Trophoblast cell (in vitro differentiated cells and primary cell): ENCODE measurements around the gene FHIT.

Experiments used
- DNase-seq, 2 donors: peaks; one replicate each; pipeline ENCODE4 v3.0.0-alpha.2; 2016
- H2AFZ ChIP-seq: 2 replicates; pipeline ENCODE4 v1.6.1; 2013; ENCODE audit warnings: low read length, moderate library complexity, mild to moderate bottlenecking; ENCODE audit not compliant: insufficient read depth, poor library complexity
- H2AK5ac ChIP-seq: 2 replicates; pipeline ENCODE4 v1.6.1; 2013; ENCODE audit warnings: mild to moderate bottlenecking, low read length
- H2BK120ac ChIP-seq: 2 replicates; pipeline ENCODE4 v1.6.1; 2013; ENCODE audit warnings: low read length, mild to moderate bottlenecking, moderate library complexity; ENCODE audit not compliant: insufficient read depth, poor library complexity
- H2BK12ac ChIP-seq: 2 replicates; pipeline ENCODE4 v1.6.1; 2013; ENCODE audit warnings: mild to moderate bottlenecking, low read length, moderate library complexity
- H2BK5ac ChIP-seq: 2 replicates; pipeline ENCODE4 v1.6.1; 2013; ENCODE audit warnings: low read length, low read depth, moderate library complexity, mild to moderate bottlenecking; ENCODE audit not compliant: poor library complexity
- H3K14ac ChIP-seq: 2 replicates; pipeline ENCODE4 v1.6.1; 2013; ENCODE audit warnings: mild to moderate bottlenecking, low read length
- H3K18ac ChIP-seq: 2 replicates; pipeline ENCODE4 v1.6.1; 2013; ENCODE audit warnings: mild to moderate bottlenecking, low read length
- H3K23ac ChIP-seq: 2 replicates; pipeline ENCODE4 v1.6.1; 2013; ENCODE audit warnings: low read length
- H3K27ac ChIP-seq: 2 replicates; pipeline ENCODE4 v1.5.1; 2013; ENCODE audit warnings: low read depth, mild to moderate bottlenecking, inconsistent platforms, low read length, moderate library complexity
- H3K27me3 ChIP-seq: 2 replicates; pipeline ENCODE4 v1.6.1; 2013; ENCODE audit warnings: inconsistent platforms, mild to moderate bottlenecking, low read length, moderate library complexity; ENCODE audit not compliant: insufficient read depth
- H3K36me3 ChIP-seq, 2 experiments: 1 replicate in 1 of 2; 2 replicates in 1 of 2; pipeline ENCODE4 v1.6.1; 2013; ENCODE audit warnings: low read length in 2 of 2, mild to moderate bottlenecking in 2 of 2, moderate library complexity in 1 of 2; ENCODE audit not compliant: insufficient read depth in 2 of 2, control insufficient read depth in 1 of 2
- H3K4ac ChIP-seq: 2 replicates; pipeline ENCODE4 v1.6.1; 2013; ENCODE audit warnings: low read depth, mild to moderate bottlenecking, low read length, moderate library complexity
- H3K4me1 ChIP-seq, 2 experiments: 1 replicate in 1 of 2; 2 replicates in 1 of 2; pipeline ENCODE4 v1.6.1; 2013; ENCODE audit warnings: low read length in 2 of 2, mild to moderate bottlenecking in 2 of 2, moderate library complexity in 1 of 2; ENCODE audit not compliant: insufficient read depth in 2 of 2, control insufficient read depth in 1 of 2
- H3K4me2 ChIP-seq: 2 replicates; pipeline ENCODE4 v1.6.1; 2013; ENCODE audit warnings: inconsistent platforms, mild to moderate bottlenecking, low read length, moderate library complexity
- H3K4me3 ChIP-seq: 2 replicates; pipeline ENCODE4 v1.5.1; 2013; ENCODE audit warnings: mild to moderate bottlenecking, low read depth, low read length, inconsistent platforms
- H3K79me1 ChIP-seq: one replicate; pipeline ENCODE4 v1.6.1; 2013; ENCODE audit warnings: low read length
- H3K79me2 ChIP-seq: 2 replicates; pipeline ENCODE4 v1.6.1; 2013; ENCODE audit warnings: low read length, mild to moderate bottlenecking; ENCODE audit not compliant: control insufficient read depth, insufficient read depth, poor library complexity
- H3K9ac ChIP-seq: 2 replicates; pipeline ENCODE4 v1.6.1; 2013; ENCODE audit warnings: mild to moderate bottlenecking, low read length
- H3K9me3 ChIP-seq: 2 replicates; pipeline ENCODE4 v1.6.1; 2013; ENCODE audit warnings: low read depth, mild to moderate bottlenecking, control low read depth, inconsistent platforms, low read length; ENCODE audit not compliant: insufficient read depth
- H4K12ac ChIP-seq: 2 replicates; pipeline ENCODE4 v1.6.1; 2013; ENCODE audit warnings: low read depth, mild to moderate bottlenecking, low read length, moderate library complexity
- H4K8ac ChIP-seq: 2 replicates; pipeline ENCODE4 v1.6.1; 2013; ENCODE audit warnings: low read depth, mild to moderate bottlenecking, low read length, moderate library complexity
- H4K91ac ChIP-seq: one replicate; pipeline ENCODE4 v1.6.1; 2013; ENCODE audit warnings: low read depth, mild to moderate bottlenecking, low read length, moderate library complexity
- whole genome bisulfite sequencing: extraction: QIAGEN DNeasy Blood & Tissue Kit; methylation state at CpG from one replicate; pipeline ENCODE4 v1.1.7; 2013; ENCODE audit warnings: missing lambda C conversion rate; ENCODE audit not compliant: insufficient read length, insufficient coverage; ENCODE audit errors: extremely low coverage; 5-methylcytosine and 5-hydroxymethylcytosine counted together

Gene FHIT

DNA sequence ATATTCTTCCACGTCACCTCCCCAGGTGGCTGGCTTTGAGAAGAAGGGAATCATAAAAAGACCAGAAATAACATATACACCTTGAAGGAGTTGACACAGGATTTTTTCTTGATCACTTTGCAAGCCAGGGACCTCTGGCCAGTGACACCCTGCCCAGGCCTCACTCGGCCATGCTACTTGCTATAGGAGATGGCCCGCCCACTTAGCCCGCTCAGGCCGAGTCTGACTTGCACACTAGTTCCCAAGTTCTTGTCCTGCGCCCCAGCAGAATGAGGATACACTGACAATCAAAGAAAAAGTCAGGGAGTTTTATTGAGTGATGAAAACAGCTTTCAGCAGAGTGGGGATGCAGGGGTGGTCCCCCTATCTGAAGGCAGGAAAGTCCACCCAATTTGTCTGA lies 1155.3 kb downstream of the FHIT start:
- Histone ChIP-seq H2BK5ac (no peak overlapping the region), H3K36me3 (no peaks in the 10 kb centered on the region), H3K27me3 (no peaks in the 10 kb centered on the region), H3K14ac (no peak overlapping the region), H3K9ac (no peak overlapping the region), H3K23ac (no peak overlapping the region), H2BK120ac (no peak overlapping the region), H3K79me1 (no peaks in the 10 kb centered on the region), H3K18ac (no peak overlapping the region), H3K4me3 (no peak overlapping the region), H2AFZ (no peak overlapping the region), H4K91ac (no peak overlapping the region), H2BK12ac (no peak overlapping the region), H3K4me2 (no peak overlapping the region), H2AK5ac (no peak overlapping the region), H3K79me2 (no peaks in the 10 kb centered on the region), H4K8ac (no peak overlapping the region), H3K4ac (no peak overlapping the region), H3K27ac (no peak overlapping the region), H4K12ac (no peak overlapping the region), H3K4me1 (no peaks in the 10 kb centered on the region), H3K9me3 (no peaks in the 10 kb centered on the region)
- WGBS = no CpG with 5 or more reads among the region's 6 CpGs
- DNase-seq = no peak

DNA sequence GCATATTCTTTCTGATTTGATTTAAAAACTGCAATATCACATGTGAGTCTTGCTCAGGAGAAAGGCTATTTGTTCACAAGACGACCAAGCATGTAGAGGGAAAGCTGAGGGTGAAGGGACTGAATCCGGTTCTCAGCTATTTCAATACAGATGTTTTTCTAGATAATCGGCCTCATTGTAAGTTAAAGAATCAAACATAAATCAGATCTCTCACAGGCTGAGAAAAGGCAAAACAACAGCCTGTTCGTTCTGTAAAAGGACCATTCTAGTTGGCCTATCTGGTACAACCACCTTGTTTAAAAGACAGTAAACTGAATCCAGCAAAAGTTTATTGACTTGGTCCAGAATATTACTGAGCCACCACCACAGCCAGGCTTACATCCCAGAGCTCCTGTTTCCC lies 1155.7 kb downstream of the FHIT start:
- no peak overlapping the region for H4K12ac ChIP-seq
- H3K14ac ChIP-seq = no peak overlapping the region
- WGBS = no CpG with 5 or more reads among the region's 4 CpGs
- H2BK5ac ChIP-seq = no peak overlapping the region
- no peak overlapping the region for H2BK120ac ChIP-seq
- H3K79me2 ChIP-seq = no peaks in the 10 kb centered on the region
- no peaks in the 10 kb centered on the region for H3K36me3 ChIP-seq
- H3K27me3 ChIP-seq = no peaks in the 10 kb centered on the region
- H3K9me3 ChIP-seq = no peaks in the 10 kb centered on the region
- H3K23ac ChIP-seq = no peak overlapping the region
- no peak overlapping the region for H2AFZ ChIP-seq
- no peak overlapping the region for H3K18ac ChIP-seq
- DNase-seq = no peak
- no peak overlapping the region for H3K4me3 ChIP-seq
- H4K91ac ChIP-seq = no peak overlapping the region
- H4K8ac ChIP-seq = no peak overlapping the region
- no peaks in the 10 kb centered on the region for H3K4me1 ChIP-seq
- no peak overlapping the region for H3K9ac ChIP-seq
- H3K4me2 ChIP-seq = no peak overlapping the region
- H2BK12ac ChIP-seq = no peak overlapping the region
- no peak overlapping the region for H3K27ac ChIP-seq
- no peak overlapping the region for H2AK5ac ChIP-seq
- H3K79me1 ChIP-seq = no peaks in the 10 kb centered on the region
- no peak overlapping the region for H3K4ac ChIP-seq

DNA sequence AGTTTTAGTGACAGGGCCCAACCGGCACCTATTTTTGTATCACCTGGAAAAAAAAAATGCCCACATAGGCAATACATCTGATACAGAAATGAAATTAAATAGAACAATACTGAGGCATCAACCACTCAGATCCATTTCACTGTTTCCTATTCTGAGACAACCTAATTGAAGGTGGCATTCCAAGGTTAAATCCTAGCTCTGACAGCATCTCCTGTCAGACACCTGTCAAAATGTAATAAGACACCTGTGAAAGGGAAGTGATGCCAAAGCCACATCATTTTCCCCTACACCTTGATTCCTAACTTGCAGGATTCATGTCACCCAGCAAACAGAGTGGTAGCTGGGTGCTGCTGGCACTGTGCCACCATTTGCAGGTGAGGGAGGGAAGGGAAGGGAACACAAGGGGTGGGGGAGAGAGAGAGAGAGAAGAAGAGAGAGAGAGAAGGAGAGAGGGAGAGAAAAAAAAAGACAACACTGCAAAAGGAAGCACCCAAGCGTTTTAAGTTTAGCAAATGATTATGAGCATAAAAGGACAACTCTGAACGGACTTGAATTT lies 1156.8 kb downstream of the FHIT start:
- no peak overlapping the region for H4K12ac ChIP-seq
- no peak for DNase-seq
- no peak overlapping the region for H2BK5ac ChIP-seq
- H2BK12ac ChIP-seq = no peak overlapping the region
- H3K4me3 ChIP-seq = no peak overlapping the region
- no peaks in the 10 kb centered on the region for H3K9me3 ChIP-seq
- H2AFZ ChIP-seq = no peak overlapping the region
- H3K18ac ChIP-seq = no peak overlapping the region
- H3K4ac ChIP-seq = no peak overlapping the region
- no peak overlapping the region for H4K91ac ChIP-seq
- no CpG with 5 or more reads among the region's 3 CpGs for WGBS
- H3K27ac ChIP-seq = no peak overlapping the region
- no peak overlapping the region for H2AK5ac ChIP-seq
- H3K79me2 ChIP-seq = no peaks in the 10 kb centered on the region
- H3K4me2 ChIP-seq = no peak overlapping the region
- H3K79me1 ChIP-seq = no peaks in the 10 kb centered on the region
- no peak overlapping the region for H3K9ac ChIP-seq
- no peak overlapping the region for H3K23ac ChIP-seq
- H3K27me3 ChIP-seq = no peaks in the 10 kb centered on the region
- no peaks in the 10 kb centered on the region for H3K4me1 ChIP-seq
- no peak overlapping the region for H2BK120ac ChIP-seq
- no peak overlapping the region for H3K14ac ChIP-seq
- H4K8ac ChIP-seq = no peak overlapping the region
- no peaks in the 10 kb centered on the region for H3K36me3 ChIP-seq

DNA sequence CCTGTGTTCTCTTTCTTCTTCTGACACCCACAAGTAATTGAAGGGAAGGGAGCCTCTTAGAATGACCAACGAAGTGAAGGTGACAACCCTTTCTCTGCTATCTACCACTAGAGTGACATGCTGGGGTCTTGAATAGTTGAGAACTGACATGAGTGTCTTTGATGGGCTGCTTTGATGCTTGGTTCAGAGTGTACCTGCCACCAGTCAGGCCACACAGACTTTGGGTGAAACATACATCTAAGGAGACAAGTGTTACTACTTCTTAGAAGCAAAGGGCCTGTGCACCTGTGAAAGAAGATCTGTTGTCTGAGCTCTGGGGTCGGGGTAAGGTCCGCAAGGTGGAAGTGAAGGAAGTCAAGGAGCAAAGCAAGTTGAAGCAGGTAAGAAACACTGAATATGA lies 1160.7 kb downstream of the FHIT start:
- H3K27me3 ChIP-seq = no peaks in the 10 kb centered on the region
- H2BK5ac ChIP-seq = no peak overlapping the region
- no peak overlapping the region for H2BK12ac ChIP-seq
- H2AFZ ChIP-seq = no peak overlapping the region
- H3K79me2 ChIP-seq = no peaks in the 10 kb centered on the region
- no peak overlapping the region for H3K18ac ChIP-seq
- no peaks in the 10 kb centered on the region for H3K9me3 ChIP-seq
- H2BK120ac ChIP-seq = no peak overlapping the region
- DNase-seq = no peak
- H4K12ac ChIP-seq = no peak overlapping the region
- no peak overlapping the region for H4K8ac ChIP-seq
- H3K4ac ChIP-seq = no peak overlapping the region
- no CpG with 5 or more reads among the region's 3 CpGs for WGBS
- no peaks in the 10 kb centered on the region for H3K36me3 ChIP-seq
- no peak overlapping the region for H4K91ac ChIP-seq
- no peaks in the 10 kb centered on the region for H3K79me1 ChIP-seq
- no peak overlapping the region for H2AK5ac ChIP-seq
- no peak overlapping the region for H3K27ac ChIP-seq
- H3K23ac ChIP-seq = no peak overlapping the region
- H3K4me3 ChIP-seq = no peak overlapping the region
- H3K4me1 ChIP-seq = peaks cover 0 to 6% of the 10 kb centered on the region in 2 experiments
- H3K9ac ChIP-seq = no peak overlapping the region
- H3K14ac ChIP-seq = no peak overlapping the region
- H3K4me2 ChIP-seq = no peak overlapping the region
